ENCODE data around the gene FOXP1.
"Not testable (repeated sequence)": the region's sequence is repeated elsewhere in the genome, so short reads cannot be mapped to it uniquely, and the experiment has no call there.

The FOXP1 gene

DNA sequence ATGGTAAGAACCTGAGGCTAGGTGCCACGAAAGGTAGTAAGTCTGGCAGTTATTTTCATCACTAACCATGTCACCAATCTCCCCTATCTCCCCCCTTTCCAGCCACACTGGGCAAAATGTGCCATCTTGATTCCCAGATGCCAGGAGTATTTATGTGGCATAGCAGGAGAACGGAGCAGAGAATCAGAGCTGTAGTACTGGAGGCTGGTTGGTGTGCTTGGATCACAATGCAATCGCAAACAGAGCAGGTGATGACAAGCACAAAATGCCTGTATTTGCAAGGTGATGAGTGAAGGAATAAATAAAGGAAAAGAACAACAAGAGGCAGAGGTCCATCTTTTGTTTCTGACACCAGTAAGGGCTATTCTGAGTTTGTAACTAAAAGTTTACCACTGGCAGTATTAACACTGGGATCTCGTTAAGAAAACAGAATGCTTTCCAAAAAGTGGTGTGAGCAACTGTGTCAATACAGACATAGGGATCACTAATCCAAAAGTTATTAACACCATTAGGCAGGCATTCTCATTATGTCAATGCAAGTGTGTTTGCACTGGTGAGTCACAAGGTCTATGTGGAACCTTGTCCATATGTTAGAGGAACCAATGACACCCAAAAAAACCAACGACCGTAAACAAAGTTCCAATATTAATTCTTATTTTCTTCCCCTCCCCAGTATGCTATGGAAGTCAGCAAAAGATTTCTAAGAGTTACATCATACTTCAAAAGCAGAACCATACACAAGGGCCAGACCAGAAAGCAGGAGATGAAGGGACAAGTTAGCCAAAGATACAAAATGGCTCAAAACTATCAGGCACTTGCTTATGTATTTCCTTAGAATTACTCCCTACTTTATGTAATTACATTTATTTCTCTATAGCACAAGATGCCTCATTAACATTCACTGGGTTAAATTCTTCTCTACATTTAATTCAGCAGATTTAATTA, 556.6 kb downstream of the FOXP1 start:
- no peak for DNase-seq (ENCODE audit: low read depth in 2 of 2)
- no peak for TF ChIP-seq CTCF (IDR thresholded peaks at IDR 0.05; ENCODE audit: low read depth, low read length)
- H3K4me3 ChIP-seq (replicated peaks in 1 of 2; ENCODE audit: low read depth in 2 of 2, low read length in 2 of 2), result no peak overlapping the region

DNA sequence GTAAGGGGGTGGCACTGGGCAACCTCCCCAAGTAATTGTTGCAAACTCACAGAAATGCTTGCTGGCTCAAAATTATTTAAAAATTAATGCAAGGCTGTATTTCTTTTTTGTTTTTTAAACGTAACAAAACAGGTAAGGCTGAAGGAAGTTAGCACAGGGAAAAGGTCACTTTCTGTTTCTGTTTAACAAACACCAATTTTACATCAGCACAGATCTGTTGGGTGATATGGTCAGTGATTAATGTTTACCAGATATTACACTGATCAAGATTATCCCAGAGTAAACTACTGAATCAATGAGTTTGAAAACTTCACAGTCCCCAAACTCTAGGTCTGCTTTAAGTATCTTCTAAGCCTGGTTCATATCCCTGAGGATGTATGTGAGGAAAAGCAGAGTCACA, 558.0 kb downstream of the FOXP1 start:
- no peak for DNase-seq (ENCODE audit: low read depth in 2 of 2)
- TF ChIP-seq CTCF (IDR thresholded peaks at IDR 0.05; ENCODE audit: low read depth, low read length), result no peak

GRCh38 chr3:71025010-71025409, 558.5 kb downstream of the FOXP1 start:
- TF ChIP-seq CTCF (IDR thresholded peaks at IDR 0.05; ENCODE audit: low read depth, low read length), result no peak
- peak in 1 of 2 donors; percentile 58 for DNase-seq (ENCODE audit: low read depth in 2 of 2)
- no peak overlapping the region for H3K4me3 ChIP-seq (replicated peaks in 1 of 2; ENCODE audit: low read depth in 2 of 2, low read length in 2 of 2)

More for the DNA sequence above, 558.0 kb downstream of the FOXP1 start:
- no peak overlapping the region for H3K4me3 ChIP-seq (replicated peaks in 1 of 2; ENCODE audit: low read depth in 2 of 2, low read length in 2 of 2)

- H3K4me3 ChIP-seq (replicated peaks in 1 of 2; ENCODE audit: low read depth in 2 of 2, low read length in 2 of 2), result no peak overlapping the region
- peak; percentile 25 to 53 for DNase-seq (ENCODE audit: low read depth in 2 of 2)
- TF ChIP-seq CTCF (IDR thresholded peaks at IDR 0.05; ENCODE audit: low read depth, low read length), result peak; percentile 29
Measured at GRCh38 chr3:71022551-71023335, 560.8 kb downstream of the FOXP1 start.

- no peak for TF ChIP-seq CTCF (IDR thresholded peaks at IDR 0.05; ENCODE audit: low read depth, low read length)
- DNase-seq (ENCODE audit: low read depth in 2 of 2), result no peak
- no peak overlapping the region for H3K4me3 ChIP-seq (replicated peaks in 1 of 2; ENCODE audit: low read depth in 2 of 2, low read length in 2 of 2)
Measured at GRCh38 chr3:71018799-71019198, 564.7 kb downstream of the FOXP1 start.

GRCh38 chr3:71016178-71016845, 567.2 kb downstream of the FOXP1 start:
- DNase-seq (ENCODE audit: low read depth in 2 of 2), result peak; percentile 45 to 51
- no peak overlapping the region for H3K4me3 ChIP-seq (replicated peaks in 1 of 2; ENCODE audit: low read depth in 2 of 2, low read length in 2 of 2)
- no peak for TF ChIP-seq CTCF (IDR thresholded peaks at IDR 0.05; ENCODE audit: low read depth, low read length)

DNA sequence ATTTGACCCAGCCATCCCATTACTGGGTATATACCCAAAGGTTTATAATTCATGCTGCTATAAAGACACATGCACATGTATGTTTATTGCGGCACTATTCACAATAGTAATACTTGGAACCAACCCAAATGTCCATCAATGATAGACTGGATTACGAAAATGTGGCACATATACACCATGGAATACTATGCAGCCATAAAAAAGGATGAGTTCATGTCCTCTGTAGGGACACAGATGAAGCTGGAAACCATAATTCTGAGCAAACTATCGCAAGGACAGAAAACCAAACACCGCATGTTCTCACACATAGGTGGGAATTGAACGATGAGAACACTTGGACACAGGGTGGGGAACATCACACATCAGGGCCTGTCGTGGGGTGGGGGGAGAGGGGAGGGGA, 568.9 kb downstream of the FOXP1 start:
- not testable (repeated sequence) for H3K4me3 ChIP-seq (replicated peaks in 1 of 2; ENCODE audit: low read depth in 2 of 2, low read length in 2 of 2); DNase-seq (ENCODE audit: low read depth in 2 of 2)

Measured in cardiac fibroblast (primary cell).